GM19193 (cell line): ENCODE data around the gene RRAD.

Experiments used
- POLR2A ChIP-seq: IDR thresholded peaks from 4 replicates; pipeline ENCODE4 v1.6.1; 2011; ENCODE audit not compliant: insufficient read depth, insufficient read length; ENCODE audit errors: extremely low read depth

The RRAD gene

DNA sequence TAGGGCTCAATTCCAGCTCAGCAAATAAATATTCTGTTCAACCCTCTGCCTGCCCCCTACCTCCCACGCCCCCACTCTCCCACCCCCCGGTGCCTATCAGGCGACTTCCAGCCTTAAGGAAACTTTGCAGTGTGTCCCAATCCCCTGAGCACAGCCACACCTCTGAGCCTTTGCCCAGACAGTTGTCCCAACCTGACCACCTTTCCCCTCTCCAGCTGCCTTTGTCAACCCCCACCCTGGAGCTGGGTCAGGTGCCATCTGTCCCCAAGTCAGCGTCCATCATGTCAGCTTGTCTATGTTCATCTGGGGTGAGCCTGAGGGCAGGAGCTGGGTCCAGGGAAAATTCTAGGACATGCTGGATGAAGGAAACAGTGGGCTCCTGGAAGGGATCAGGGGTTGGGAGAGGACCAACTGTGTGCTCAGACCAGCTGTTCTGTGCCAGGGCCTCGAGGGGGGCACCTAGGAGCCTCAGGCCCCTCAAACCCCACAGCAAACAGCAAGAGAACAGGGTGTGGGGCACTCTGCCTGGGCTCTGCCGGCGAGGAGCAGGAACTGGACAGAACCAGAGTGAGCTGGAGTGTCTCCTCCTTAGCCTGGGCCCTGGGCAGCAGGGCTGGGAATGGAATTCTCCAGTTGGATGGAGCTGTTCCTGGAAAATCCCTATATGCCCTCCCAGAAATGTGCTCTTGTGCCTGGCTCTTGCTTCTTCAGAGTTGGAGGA is 24.5 kb downstream of the RRAD start:
- TF ChIP-seq POLR2A, result no peak

DNA sequence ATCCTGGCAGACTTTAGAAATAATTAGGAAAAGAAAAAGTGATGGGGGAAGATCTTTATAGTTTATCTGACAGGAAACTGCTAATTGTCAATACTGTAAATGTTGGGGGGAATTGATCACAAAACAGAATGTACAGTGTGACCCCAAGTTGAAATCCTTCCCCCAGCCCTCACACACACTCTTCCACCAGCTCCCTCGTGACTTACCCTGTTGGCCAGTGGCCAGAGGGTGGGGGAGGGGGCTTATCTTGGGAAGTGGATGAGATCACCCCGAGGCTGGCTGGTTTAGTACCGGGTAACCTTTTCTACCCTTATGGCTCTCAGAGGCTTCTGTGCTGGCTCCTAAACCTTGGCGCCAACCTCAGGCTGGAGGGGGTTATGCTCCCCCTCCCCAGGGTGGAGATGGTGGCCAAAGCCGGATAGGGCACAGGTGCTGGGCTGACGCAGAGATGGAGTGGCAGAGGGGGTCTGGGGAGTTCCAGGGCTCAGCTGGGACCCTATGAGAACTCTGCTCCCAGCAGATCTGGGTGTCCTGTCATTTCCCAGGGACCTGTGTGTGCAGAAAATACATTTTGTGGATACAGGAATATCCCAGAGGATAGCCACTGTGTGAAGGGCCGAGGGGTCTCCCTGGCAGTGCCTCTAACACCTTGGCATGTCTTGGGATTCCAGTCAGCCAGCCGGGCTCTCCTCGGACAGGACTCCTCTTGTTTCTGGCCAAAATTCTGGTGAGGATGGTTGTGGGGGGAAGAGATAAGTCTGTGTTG is 25.2 kb downstream of the RRAD start:
- no peak for TF ChIP-seq POLR2A

- no peak for TF ChIP-seq POLR2A
These were observed 25.9 kb downstream of the RRAD start for GRCh38 chr16:66899310-66899944.

DNA sequence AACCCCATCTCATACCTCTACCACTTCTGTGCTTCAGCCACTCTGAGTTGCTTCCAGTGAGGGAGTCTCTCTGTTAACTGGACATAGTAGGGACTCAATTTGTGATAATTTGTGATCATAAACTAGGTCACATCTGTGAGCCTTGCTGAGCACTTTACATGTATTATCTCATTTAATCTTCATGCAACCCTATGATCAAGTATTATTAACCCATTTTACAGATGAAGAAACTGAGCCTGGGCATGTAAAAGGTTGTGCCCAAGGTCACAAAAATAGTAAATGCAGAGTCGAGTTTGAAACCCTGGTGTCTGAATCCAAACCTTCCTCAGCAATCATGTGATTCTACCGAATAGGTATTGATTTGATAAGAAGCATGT is 26.4 kb downstream of the RRAD start:
- no peak for TF ChIP-seq POLR2A

DNA sequence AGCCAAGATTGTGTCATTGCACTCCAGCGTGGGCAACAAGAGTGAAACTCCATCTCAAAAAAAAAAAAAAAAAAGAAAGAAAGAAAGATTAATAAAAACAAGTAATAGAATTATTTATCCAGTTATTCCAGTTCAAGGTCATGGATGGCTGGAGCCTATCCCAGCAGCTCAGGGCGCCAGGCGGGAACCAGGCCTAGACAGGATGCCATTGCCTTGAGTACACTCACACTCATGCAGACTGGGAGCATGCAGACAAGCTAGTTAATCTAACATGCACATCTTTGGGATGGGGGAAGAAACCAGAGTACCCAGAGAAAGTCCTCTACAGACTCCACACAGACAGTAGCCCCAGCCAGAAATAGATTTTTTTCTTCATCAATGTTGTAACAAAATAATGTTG is 27.1 kb downstream of the RRAD start:
- no peak for TF ChIP-seq POLR2A

GRCh38 chr16:66895999-66896398 is 29.3 kb downstream of the RRAD start:
- TF ChIP-seq POLR2A, result no peak

GRCh38 chr16:66895689-66895979 is 29.7 kb downstream of the RRAD start:
- no peak for TF ChIP-seq POLR2A

DNA sequence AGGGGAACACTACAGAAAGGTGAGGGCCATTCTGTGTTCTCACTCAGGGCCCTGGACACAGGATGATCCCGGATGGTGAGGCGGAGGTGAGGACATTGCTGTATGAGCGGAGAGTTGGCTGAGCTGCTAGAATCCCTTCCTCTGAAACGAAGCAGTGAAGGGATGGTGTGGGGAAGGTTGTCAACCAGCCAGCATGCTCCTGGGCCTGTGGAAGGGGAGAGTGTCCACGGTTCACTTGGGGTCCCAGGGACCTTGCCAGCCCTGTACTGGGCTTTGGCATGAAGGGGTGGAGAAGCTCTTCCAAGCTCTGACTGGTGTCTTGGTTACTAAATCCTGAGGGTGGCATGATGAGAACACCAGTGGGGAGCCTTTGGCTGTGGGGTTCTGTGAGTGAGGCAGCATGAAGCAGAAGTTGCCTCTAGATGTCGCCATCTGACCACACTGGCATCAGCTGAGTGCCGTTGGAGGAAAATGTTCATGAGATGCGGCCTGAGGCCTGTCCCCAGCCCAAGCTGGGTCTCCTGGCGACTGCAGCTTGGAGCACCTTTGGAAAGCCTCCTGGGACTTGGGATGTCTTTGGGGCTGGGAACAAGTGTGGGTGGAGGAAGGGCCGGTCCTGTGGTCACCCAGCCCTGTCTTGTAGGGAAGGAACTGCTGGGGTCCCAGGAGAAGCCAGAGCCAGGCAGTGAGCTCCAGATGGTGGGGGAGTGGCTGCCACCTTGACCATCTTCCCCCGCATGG is 30.2 kb downstream of the RRAD start:
- no peak for TF ChIP-seq POLR2A

DNA sequence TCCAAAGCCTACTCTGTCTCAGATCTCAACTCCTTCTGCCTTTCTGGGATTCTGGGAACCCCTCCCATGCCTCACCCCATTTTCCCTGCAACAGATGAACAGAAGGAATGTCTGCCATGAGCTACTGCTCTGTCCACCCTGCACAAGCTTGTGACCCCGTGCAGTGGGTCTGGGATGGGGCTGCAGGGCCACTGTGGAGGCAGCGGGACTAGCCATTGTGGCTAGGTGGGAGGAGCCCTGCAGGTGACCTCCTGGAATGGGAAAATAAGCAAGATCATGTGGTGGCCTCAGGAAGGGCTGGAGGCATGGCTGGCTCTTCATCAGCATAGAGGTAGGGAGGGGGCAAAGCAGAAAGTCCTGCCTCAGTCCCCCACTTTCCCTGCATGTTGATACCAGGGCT is 31.3 kb downstream of the RRAD start:
- no peak for TF ChIP-seq POLR2A

DNA sequence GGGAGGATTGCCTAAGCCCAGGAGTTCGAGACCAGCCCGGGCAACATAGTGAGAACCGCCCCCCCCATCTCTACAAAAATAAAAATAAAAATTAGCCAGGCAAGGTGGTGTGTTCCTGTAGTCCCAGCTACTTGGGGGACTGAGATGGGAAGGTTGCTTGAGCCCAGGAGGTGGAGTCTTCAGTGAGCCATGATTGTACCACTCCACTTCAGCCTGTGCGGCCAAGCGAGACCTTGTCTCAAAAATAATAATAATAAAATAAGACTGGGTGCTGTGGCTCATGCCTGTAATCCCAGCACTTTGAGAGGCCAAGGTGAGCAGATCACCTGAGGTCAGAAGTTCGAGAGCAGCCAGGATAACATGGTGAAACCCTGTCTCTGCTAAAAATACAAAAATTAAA is 33.5 kb downstream of the RRAD start:
- TF ChIP-seq POLR2A, result no peak

GRCh38 chr16:66891360-66891759 is 34.0 kb downstream of the RRAD start:
- no peak for TF ChIP-seq POLR2A

DNA sequence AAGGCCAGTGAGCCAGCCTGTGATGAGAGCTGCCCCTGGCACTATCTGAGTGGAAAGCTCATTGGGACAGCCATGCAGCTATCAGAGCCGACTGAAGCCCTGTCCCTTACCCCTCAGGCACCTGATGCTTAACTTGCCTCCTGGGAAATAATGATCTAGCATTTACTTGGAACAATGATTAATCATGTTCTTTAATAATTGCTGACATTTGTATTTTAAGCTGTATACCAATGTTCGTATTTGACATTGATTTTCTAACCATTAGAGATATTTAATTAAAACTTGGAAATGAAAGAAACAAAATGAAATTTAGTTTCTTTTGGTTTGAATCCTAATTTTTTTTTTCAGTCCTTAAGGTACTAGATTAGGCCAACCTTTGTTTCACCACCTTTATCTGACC is 34.5 kb downstream of the RRAD start:
- no peak for TF ChIP-seq POLR2A

- TF ChIP-seq POLR2A, result no peak
These were observed 35.7 kb downstream of the RRAD start for GRCh38 chr16:66889622-66890021.

DNA sequence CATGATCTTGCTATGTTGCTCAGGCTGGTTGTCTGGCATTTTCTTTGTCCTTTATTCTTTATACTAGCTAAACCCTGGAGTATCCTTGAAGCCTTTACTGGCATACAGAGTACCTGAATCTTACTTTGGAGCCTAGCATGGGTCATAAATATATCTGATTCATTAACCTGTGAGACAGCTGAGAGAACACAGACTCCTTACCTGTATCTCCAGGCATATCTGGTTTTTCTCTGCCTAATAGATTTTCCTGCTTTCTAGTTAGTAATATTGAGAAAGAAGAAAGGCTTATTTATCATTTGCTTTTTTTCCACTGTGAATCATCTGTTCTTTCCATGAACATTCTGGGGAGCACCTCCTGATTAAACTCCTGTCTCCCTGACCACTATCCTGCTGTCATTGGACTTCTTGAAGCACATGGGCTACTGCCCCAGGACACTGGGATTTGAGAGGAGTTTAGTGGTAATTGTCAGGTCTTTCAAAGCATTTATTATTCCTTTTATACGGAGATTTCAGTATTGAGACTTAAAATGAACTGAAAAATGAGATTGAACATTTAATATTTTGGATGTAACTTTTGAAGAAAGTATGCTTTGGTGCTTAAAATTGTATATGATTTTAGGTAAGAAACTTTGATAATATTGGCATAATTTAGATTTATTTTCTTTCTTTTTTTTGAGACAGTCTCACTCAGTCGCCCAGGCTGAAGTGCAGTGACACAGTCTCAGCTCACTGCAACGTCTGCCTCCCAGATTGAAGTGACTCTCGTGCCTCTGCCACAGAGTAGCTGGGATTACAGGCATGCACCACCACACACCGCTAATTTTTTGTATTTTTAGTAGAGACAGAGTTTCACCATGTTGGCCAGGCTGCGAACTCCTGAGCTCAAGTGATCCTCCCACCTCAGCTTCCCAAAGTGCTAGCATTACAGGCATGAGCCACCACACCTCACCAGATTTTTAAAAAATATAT is 36.4 kb downstream of the RRAD start:
- no peak for TF ChIP-seq POLR2A
